Gastroesophageal sphincter (tissue), 4 donors: ENCODE data around the gene ARHGAP26. TPM values are rescaled to one million over a fixed set of nuclear protein-coding genes. Genes with fewer than 3 reads are reported as not detected.

Experiments used
- ATAC-seq: fragments of 150-250 bp; one replicate; pipeline ENCODE4 v1.9.1; 2016; ENCODE audit warnings: mild to moderate bottlenecking, moderate library complexity
- H3K27ac ChIP-seq, 4 donors: fragments of 200-600 bp; sonication (generic) in 3 of 4; 1 replicate in 3 of 4; 2 replicates in 1 of 4; pipeline ENCODE4 v1.5.1; 2016 to 2019
- H3K27me3 ChIP-seq: fragments of 200-600 bp; sonication (generic); one replicate; pipeline ENCODE4 v1.5.1; 2019
- H3K36me3 ChIP-seq, 2 donors: fragments of 200-600 bp; sonication (generic); one replicate each; pipeline ENCODE4 v1.5.1; 2019; ENCODE audit warnings: control low read depth in 1 of 2
- H3K4me1 ChIP-seq, 3 donors: fragments of 200-600 bp; sonication (generic); 1 replicate in 2 of 3; 2 replicates in 1 of 3; pipeline ENCODE4 v1.5.1; 2016 to 2019; ENCODE audit warnings: control low read depth in 2 of 3
- H3K4me3 ChIP-seq, 2 donors: fragments of 200-600 bp; sonication (generic); one replicate each; pipeline ENCODE4 v1.5.1; 2019; ENCODE audit warnings: mild to moderate bottlenecking in 1 of 2, moderate library complexity in 1 of 2
- H3K9me3 ChIP-seq, 3 donors: fragments of 200-600 bp; sonication (generic); one replicate each; pipeline ENCODE4 v1.5.1; 2017 to 2019; ENCODE audit warnings: control low read depth in 2 of 3
- EP300 ChIP-seq: sonication (generic); formaldehyde crosslinking; IDR thresholded peaks from one replicate; pipeline ENCODE4 v1.6.1; 2017; ENCODE audit warnings: antibody characterized with exemption, mild to moderate bottlenecking
- POLR2A ChIP-seq, 2 donors: fragments of 450-650 bp; IDR thresholded peaks; one replicate each; pipeline ENCODE4 v1.6.1; 2017; ENCODE audit warnings: antibody characterized with exemption in 2 of 2, mild to moderate bottlenecking in 2 of 2, moderate library complexity in 1 of 2
- POLR2AphosphoS5 ChIP-seq: sonication (generic); formaldehyde crosslinking; IDR thresholded peaks from one replicate; pipeline ENCODE4 v1.6.1; 2017; ENCODE audit warnings: antibody characterized with exemption
- whole genome bisulfite sequencing, 2 donors: methylation state at CpG; one replicate each; pipeline ENCODE4 v1.1.5; 2018; ENCODE audit warnings: low coverage in 1 of 2; 5-methylcytosine and 5-hydroxymethylcytosine counted together
- total RNA-seq, 4 donors: library from RNA; depleted of rRNA; stranded (reverse); fragments of >200 nt; gene quantifications; one replicate each; pipeline ENCODE4 v1.1.0, GENCODE V29; 2016
- TF ChIP-seq, protein P1 (sequence below), 4 experiments: fragments of 200-600 bp in 2 of 4; fragments of 450-650 bp in 2 of 4; sonication (generic) in 1 of 4; IDR thresholded peaks; one replicate each; pipeline ENCODE4 v1.5.1; 2017 to 2019; ENCODE audit warnings: antibody characterized with exemption in 4 of 4, mild to moderate bottlenecking in 2 of 4, moderate library complexity in 2 of 4

Gene ARHGAP26
- total RNA-seq, 4 donors from 2014 or later = 15.2 to 41.7 (median 31.7) TPM

DNA sequence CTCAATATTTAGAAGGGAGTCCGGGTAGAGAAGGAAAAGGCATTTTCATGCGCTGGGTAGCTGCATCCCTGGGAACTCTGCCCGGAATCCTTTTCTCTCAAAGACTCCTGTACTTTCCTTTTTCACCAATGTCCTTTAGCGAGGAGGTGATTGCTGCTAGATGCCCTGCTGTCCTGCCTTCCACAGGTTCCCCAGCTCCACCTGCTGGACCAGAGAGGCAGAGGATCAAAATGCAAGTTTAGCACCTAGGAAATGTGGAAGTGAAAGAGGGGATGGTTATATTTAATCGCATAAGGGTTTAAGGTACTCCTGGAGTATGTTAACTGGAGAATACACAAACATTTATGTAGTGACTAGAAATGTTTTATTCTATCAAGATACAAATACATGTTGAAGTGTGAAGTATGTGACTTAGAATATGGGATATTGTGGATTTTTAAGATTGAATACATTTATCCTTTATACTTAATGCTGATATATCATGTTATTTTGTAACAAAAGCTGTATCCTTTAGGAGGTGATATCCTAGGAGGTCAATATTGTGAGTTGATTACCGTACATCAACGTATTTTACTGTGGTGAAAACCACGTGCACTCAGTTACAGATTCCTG is 145.7 kb downstream of the ARHGAP26 start:
- ATAC-seq = no peak
- no peaks in the 10 kb centered on the region for H3K9me3 ChIP-seq
- H3K27ac ChIP-seq = no peak overlapping the region
- no peaks in the 10 kb centered on the region for H3K4me1 ChIP-seq
- peaks cover 4 to 58% of the 10 kb centered on the region in 2 donors for H3K36me3 ChIP-seq
- TF ChIP-seq POLR2AphosphoS5 (no peak), POLR2A (IDR thresholded peaks at IDR 0.05) (no peak), EP300 (no peak)
- TF ChIP-seq, protein P1, sequence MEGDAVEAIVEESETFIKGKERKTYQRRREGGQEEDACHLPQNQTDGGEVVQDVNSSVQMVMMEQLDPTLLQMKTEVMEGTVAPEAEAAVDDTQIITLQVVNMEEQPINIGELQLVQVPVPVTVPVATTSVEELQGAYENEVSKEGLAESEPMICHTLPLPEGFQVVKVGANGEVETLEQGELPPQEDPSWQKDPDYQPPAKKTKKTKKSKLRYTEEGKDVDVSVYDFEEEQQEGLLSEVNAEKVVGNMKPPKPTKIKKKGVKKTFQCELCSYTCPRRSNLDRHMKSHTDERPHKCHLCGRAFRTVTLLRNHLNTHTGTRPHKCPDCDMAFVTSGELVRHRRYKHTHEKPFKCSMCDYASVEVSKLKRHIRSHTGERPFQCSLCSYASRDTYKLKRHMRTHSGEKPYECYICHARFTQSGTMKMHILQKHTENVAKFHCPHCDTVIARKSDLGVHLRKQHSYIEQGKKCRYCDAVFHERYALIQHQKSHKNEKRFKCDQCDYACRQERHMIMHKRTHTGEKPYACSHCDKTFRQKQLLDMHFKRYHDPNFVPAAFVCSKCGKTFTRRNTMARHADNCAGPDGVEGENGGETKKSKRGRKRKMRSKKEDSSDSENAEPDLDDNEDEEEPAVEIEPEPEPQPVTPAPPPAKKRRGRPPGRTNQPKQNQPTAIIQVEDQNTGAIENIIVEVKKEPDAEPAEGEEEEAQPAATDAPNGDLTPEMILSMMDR (IDR thresholded peaks at IDR 0.05) = peak in 2 of 4 experiments; percentile 13 to 43
- WGBS, 2 donors = 56 to 60% methylated on average over 8 of the region's 8 CpGs
- H3K4me3 ChIP-seq = no peak overlapping the region
- no peaks in the 10 kb centered on the region for H3K27me3 ChIP-seq

DNA sequence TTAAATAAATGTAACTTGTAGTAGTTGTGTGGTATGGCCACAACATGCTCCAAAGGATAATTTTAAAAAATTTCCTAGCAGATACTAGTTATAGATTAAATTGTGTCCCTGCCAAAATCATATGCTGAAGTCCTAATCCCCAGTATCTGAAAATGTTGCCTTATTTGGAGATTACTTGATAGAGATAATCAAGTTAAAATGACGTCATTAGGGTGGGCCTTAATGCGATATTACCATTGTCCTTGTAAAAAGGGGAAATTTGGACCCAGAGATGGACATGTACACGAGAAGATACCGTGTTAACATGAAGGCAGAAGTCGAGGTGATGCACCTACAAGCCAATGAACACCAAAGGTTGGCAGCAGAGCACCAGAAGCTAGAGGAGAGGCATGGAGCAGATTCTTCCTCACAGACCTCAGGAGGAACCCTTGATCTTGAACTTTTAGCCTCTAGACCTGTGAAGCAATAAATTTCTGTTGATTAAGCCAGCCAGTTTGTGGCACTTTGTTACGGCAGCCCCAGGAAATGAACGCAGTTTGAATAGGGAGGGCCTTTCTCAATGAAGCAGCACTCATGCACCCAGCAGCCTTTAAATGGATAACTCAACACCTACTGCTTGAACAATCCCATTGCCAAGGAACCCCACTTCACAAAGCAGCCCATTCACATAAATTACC is 148.9 kb downstream of the ARHGAP26 start:
- no peak overlapping the region for H3K27ac ChIP-seq
- no peaks in the 10 kb centered on the region for H3K9me3 ChIP-seq
- H3K27me3 ChIP-seq = no peaks in the 10 kb centered on the region
- no peak overlapping the region for H3K4me3 ChIP-seq
- peaks cover 5 to 19% (median 7%) of the 10 kb centered on the region in 3 donors for H3K4me1 ChIP-seq
- no peak for ATAC-seq
- H3K36me3 ChIP-seq = peaks cover 0 to 28% of the 10 kb centered on the region in 2 donors
- TF ChIP-seq POLR2A (IDR thresholded peaks at IDR 0.05) (no peak), POLR2AphosphoS5 (no peak), EP300 (no peak)
- TF ChIP-seq, protein P1 (IDR thresholded peaks at IDR 0.05) = no peak
- WGBS, 2 donors = 86 to 96% methylated on average over 5 to 7 of the region's 7 CpGs

DNA sequence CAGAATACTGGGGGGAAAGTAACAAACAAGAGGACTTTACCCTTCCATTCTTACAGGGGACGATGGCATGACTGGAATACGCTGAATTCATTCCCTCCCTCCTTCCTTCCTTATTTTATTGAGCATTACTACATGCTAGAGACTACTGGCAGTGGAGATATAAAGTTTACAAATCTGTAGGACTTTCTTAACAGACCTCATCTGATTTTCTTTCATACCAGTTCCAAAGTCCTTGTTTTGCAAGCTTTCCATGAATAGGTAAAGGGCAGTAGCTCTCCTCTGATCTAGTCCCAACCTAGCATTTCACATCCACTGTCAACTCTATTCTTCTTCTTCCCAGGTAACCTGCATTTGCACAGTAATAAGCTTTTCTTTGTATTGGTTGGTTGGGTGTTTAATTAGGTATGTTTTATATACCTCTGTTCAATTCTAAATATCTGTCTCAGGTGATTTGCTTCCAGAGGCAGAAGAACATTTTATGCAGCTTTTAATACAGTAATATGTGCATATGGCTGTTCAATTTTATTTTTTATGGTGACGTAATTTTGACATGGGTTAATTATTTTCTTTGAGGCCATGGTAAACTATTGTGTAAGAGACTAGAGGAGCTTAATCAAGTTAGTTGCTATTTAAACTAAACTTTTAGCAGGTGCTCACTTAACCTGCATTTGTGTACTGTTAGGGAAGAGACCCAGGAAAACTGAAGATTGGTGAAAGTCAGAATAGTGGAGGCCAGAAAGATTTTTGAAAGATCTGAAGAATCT is 150.9 kb downstream of the ARHGAP26 start:
- WGBS, 2 donors = 70 to 83% methylated on average over 3 of the region's 3 CpGs
- no peaks in the 10 kb centered on the region for H3K9me3 ChIP-seq
- H3K4me1 ChIP-seq = peaks cover 5 to 29% (median 7%) of the 10 kb centered on the region in 3 donors
- TF ChIP-seq POLR2AphosphoS5 = no peak
- no peak for TF ChIP-seq POLR2A (IDR thresholded peaks at IDR 0.05)
- TF ChIP-seq EP300 = no peak
- TF ChIP-seq, protein P1 (IDR thresholded peaks at IDR 0.05) = no peak
- no peaks in the 10 kb centered on the region for H3K27me3 ChIP-seq
- H3K4me3 ChIP-seq = no peak overlapping the region
- H3K36me3 ChIP-seq = peaks cover 0 to 16% of the 10 kb centered on the region in 2 donors
- no peak overlapping the region for H3K27ac ChIP-seq
- no peak for ATAC-seq

DNA sequence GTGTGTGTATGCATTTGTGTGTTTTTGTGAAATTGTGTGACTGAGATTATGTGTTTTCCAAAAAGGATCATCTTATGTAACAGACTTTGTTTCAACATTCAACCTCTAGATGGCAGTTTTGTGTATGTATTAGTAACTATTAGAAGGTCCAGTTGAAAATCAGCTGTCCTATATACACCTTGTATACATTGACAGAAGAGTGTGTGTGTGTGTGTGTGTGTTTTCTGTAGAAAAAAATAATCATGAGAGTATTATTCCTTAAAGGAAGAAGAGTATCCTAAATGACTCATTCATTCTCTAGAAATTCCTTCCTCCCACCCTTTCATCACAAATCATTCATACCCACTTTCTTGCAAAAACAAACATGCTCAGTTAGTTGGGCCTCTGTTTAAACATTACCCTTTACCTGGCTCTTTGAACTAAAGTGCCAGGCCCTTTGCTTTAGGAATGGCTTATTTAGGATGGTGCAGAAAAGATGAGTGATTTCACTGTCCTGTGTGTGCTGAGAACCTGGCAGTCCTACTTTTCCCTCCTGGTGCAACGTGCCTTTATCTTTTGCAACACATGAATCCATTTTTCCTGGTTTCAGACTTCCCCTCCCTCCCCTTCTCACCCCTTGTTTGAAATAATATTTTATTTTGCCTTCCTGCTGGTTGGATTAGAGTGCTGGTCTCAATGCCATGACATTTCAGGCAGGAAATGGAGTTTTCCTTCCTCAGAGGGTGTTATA is 152.2 kb downstream of the ARHGAP26 start:
- no peak overlapping the region for H3K4me3 ChIP-seq
- peak; percentile 36 for ATAC-seq
- H3K9me3 ChIP-seq = no peaks in the 10 kb centered on the region
- H3K27ac ChIP-seq = peak overlapping the region in 1 of 4 donors; percentile 5
- TF ChIP-seq, protein P1 (IDR thresholded peaks at IDR 0.05) = peak; percentile 36 to 64 (median 58)
- TF ChIP-seq POLR2AphosphoS5 = no peak
- peaks cover 0 to 12% of the 10 kb centered on the region in 2 donors for H3K36me3 ChIP-seq
- WGBS, 2 donors = 25 to 50% methylated on average over 1 of the region's 1 CpG
- no peaks in the 10 kb centered on the region for H3K27me3 ChIP-seq
- peaks cover 5 to 35% (median 7%) of the 10 kb centered on the region in 3 donors for H3K4me1 ChIP-seq
